IPS-NIHi7 (cell line): ENCODE data around the gene ATG10.
"Not testable (repeated sequence)": the region's sequence is repeated elsewhere in the genome, so short reads cannot be mapped to it uniquely, and the experiment has no call there.

Experiments
- DNase-seq: peaks from one replicate; pipeline ENCODE4 v3.0.0; 2012; ENCODE audit warnings: mixed read lengths; ENCODE audit errors: extremely low spot score

Gene ATG10

GRCh38 chr5:81971712-81972491 is at the start of gene ATG10:
Gene ATG10, plus strand, starts transcription at chr5:81972023. Its CDS starts 15,548 bp downstream, at chr5:81987571.
- peak; percentile 99 for DNase-seq

- no peak for DNase-seq
Observed at GRCh38 chr5:81922854-81923279, 49.0 kb upstream of the ATG10 start.

GRCh38 chr5:81924442-81924841 is 47.4 kb upstream of the ATG10 start:
- no peak for DNase-seq

GRCh38 chr5:81925009-81925408 is 46.8 kb upstream of the ATG10 start:
- DNase-seq = no peak

DNA sequence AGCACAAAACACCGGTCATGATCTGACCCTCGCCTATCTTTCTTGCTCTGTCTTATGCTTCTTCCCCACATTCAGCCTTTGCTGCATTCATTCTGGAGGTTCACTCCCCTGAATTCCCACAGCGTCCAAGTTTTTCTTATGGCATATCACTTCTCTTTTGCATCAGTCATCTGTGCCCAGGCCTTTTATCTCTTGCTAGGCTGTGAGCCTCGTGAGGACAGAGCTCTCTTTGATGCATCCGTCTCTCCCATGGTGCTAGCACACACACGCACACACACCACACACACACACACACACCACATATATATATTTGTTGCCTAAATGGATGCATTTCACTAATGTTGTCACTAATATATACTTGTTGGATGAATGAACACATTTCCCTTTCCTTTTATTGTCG is 45.8 kb upstream of the ATG10 start:
- no peak for DNase-seq

GRCh38 chr5:81936066-81936465 is 35.8 kb upstream of the ATG10 start:
- no peak for DNase-seq

- DNase-seq = no peak
Observed at GRCh38 chr5:81936750-81937149, 35.1 kb upstream of the ATG10 start.

DNA sequence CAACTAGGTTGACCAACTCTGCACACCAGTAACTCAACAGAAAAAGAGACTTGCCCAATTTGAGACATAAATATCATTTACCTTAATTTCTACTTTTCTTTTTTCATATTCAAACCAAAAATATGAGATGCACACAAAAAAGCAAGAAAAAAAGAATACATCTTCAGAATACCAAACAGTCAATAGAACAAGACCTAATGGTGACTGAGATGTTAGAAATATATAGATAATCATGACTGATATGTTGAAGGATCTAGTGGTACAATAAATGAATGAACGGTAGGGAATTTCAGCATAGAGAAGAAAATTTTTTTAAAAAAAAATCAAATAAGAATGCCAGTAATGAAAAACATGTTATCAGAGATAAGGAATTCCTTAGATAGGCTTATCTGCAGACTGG is 29.1 kb upstream of the ATG10 start:
- DNase-seq = no peak

DNA sequence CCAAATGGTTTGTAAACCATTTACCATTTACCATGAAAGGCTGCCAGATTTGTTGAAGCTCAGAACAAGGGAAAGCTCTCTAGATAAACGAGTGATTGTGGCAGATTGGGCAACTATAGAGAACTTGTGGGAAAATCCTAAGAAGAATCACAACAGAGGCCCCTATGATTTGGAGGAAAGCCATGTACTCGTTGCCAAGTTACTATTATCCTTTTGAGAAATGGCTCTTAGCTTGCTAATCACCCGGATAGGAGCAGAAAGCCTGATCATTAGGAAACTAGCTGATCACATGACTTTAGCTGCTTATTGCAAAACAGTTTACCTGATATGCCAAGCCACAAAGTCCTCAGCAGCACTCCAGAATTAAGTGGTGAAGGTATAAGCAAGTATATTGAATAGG is 23.5 kb upstream of the ATG10 start:
- no peak for DNase-seq

- no peak for DNase-seq
Observed at GRCh38 chr5:81949462-81949861, 22.4 kb upstream of the ATG10 start.

DNA sequence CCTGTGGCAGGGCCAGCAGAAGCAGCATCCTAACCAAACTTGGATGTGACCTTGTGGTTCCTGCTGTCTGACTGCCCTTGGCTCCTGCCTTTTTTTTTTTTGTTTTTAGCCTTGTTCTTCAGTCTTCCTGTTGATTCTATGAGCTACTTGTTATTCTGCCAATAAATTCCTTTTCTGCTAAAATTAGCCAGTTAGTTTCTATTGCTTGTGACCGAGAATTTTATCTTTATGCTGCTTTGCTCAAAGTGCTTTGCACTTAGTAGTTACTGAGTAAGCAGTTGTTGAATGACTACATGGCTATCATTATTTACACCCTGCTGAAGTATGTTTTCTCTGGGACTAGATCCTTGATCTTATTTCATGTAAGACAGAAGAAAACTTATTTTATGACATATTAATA is 20.8 kb upstream of the ATG10 start:
- DNase-seq = no peak

DNA sequence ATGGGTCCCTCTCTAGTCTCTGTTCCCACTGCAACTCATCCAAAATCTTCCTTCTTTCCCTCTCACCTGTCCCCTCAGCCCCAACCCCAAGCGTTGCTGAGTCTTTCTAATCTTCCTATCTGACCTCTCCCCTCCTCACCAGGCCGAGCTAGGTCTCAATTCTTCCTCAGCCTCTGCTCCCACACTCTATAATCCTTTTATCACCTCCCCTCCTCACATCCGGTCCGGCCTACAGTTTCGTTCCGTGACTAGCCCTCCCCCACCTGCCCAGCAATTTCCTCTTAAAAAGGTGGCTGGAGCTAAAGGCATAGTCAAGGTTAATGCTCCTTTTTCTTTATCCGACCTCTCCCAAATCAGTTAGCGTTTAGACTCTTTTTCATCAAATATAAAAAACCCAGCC is 17.0 kb upstream of the ATG10 start:
- not testable (repeated sequence) for DNase-seq

DNA sequence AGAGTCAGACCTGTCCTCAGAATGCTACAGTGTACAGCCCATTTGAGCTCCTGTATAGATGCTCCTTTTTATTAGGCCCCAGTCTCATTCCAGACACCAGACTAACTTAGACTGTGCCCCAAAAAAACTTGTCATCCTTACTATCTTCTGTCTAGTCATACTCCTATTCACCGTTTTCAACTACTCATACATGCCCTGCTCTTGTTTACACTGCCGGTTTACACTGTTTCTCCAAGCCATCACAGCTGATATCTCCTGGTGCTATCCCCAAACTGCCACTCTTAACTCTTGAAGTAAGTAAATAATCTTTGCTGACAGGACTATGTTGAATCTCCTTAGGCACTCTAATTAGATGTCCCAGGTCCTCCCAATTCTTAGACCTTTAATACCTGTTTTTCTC is 13.7 kb upstream of the ATG10 start:
- not testable (repeated sequence) for DNase-seq

DNA sequence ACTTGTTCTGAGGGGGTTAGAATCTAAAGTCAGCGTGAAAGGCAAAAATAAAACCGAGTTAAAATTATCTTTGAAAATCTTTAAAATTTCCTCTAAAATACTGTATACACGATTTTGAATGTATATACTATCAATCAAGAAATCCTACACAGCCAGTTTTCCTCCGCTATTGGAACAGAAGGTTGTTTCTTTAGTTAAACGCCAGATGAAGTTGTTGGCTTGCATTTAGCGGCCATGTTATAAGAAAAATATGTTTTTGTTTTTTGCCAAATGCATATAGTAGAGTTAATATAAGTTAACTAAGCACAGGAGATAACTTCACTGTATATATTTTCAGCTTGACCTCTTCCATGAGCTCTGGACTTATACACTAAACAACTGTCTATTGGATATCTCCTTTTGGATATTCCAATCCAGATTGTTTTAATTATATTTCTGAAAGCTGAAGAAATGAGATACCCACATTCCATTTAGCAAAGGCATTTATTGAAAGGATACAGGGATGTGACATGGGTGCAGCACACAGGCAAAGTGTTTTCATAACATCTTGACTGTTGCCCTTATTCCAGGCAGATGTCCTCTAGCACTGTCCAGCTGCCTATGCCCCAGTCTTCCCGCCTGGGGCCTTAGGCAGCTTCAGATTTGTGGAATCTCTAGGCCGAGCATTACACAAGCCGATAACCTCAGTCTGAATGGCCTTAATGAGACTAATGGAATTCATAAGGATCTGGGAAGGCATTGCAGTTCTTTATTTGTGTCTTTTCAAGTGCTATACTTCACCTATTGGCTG is 10.0 kb upstream of the ATG10 start:
- DNase-seq = no peak

GRCh38 chr5:81963544-81963943 is 8.3 kb upstream of the ATG10 start:
- DNase-seq = no peak

- no peak for DNase-seq
Observed at GRCh38 chr5:81965524-81965923, 6.3 kb upstream of the ATG10 start.

- DNase-seq = no peak
Observed at GRCh38 chr5:81969226-81969625, 2.6 kb upstream of the ATG10 start.

DNA sequence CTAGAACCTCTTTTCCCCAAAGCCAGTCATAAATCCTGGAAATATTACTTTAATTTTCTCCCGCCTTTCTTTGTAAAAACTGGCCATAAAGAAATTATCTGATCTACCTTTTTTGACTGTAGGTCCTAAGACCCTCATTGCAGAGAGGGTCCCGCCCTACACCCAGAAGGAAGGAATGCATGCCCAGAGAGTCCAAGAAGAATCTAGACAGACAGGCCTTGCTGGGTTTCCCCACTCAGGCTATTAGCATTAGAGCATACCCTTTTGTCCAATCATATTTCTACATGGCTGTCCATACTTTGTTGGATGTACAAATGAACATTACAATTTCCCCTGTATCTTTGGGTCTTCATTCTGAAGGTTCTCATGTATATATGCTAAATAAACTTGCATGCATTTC is 1.9 kb upstream of the ATG10 start:
- no peak for DNase-seq

GRCh38 chr5:81971111-81971711 is 612 bp upstream of the ATG10 start:
- DNase-seq = no peak

GRCh38 chr5:81972492-81972783 is 615 bp downstream of the ATG10 start:
- no peak for DNase-seq

DNA sequence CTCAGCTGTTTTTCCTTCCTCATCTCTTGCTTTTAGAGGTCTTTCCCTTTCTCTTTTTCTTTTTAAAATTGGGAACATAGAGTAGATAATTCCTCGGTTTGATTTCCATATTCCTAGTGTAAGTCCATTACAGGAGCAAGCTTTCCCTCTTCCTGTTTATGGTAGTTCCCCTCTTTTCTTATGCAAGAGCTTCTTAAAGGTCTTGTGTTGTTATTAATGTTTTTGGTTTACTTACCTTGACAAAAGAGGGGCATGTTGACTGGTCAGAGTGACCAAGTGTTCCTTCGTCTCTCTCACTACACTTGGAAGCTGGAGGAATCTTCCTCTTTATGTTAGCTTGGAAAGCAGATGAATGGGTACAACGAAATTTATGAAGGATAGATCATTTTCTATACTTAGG is 8.3 kb downstream of the ATG10 start:
- DNase-seq = peak; percentile 29

GRCh38 chr5:81980598-81981260 is 8.9 kb downstream of the ATG10 start:
- DNase-seq = peak; percentile 41
